Spleen (tissue), 11 donors: Measurements from ENCODE around the gene GABBR1. TPM values are rescaled to one million over a fixed set of nuclear protein-coding genes. Genes with fewer than 3 reads are reported as not detected.

Experiments
- DNase-seq: peaks from one replicate; pipeline ENCODE4 v3.0.0-alpha.2; 2020
- H3K27ac ChIP-seq, 8 donors: fragments of 200-600 bp; sonication (generic) in 7 of 8; 1 replicate in 4 of 8; 2 replicates in 4 of 8; pipeline versions ENCODE4 v1.5.0 to v1.8.0; 2016 to 2021; ENCODE audit warnings: inconsistent platforms in 4 of 8, mild to moderate bottlenecking in 4 of 8, moderate library complexity in 1 of 8
- H3K27me3 ChIP-seq, 7 donors: fragments of 200-600 bp; sonication (generic) in 6 of 7; replicated peaks in 1 of 7; 1 replicate in 4 of 7; 2 replicates in 3 of 7; pipeline versions ENCODE4 v1.5.0 to v1.8.0; 2016 to 2021; ENCODE audit warnings: inconsistent platforms in 3 of 7, mild to moderate bottlenecking in 1 of 7
- H3K36me3 ChIP-seq, 6 donors: fragments of 200-600 bp; sonication (generic) in 5 of 6; 1 replicate in 4 of 6; 2 replicates in 2 of 6; pipeline versions ENCODE4 v1.5.0 to v1.8.0; 2016 to 2021; ENCODE audit warnings: inconsistent platforms in 2 of 6
- H3K4me1 ChIP-seq, 6 donors: fragments of 200-600 bp; sonication (generic) in 5 of 6; 1 replicate in 3 of 6; 2 replicates in 3 of 6; pipeline versions ENCODE4 v1.5.0 to v1.8.0; 2016 to 2021; ENCODE audit warnings: inconsistent platforms in 3 of 6
- H3K4me3 ChIP-seq, 8 donors: fragments of 200-600 bp; sonication (generic) in 7 of 8; 1 replicate in 4 of 8; 2 replicates in 4 of 8; pipeline versions ENCODE4 v1.5.0 to v1.8.0; 2016 to 2021; ENCODE audit warnings: inconsistent platforms in 4 of 8, mild to moderate bottlenecking in 4 of 8, moderate library complexity in 2 of 8
- H3K9me3 ChIP-seq, 8 donors: fragments of 200-600 bp; sonication (generic) in 7 of 8; 1 replicate in 4 of 8; 2 replicates in 4 of 8; pipeline versions ENCODE4 v1.5.0 to v1.8.0; 2016 to 2021; ENCODE audit warnings: inconsistent platforms in 4 of 8
- CTCF ChIP-seq, 11 experiments: fragments of 200-600 bp in 7 of 11; fragments of 450-650 bp in 4 of 11; sonication (generic) in 4 of 11; IDR thresholded peaks in 8 of 11; conservative IDR thresholded peaks in 3 of 11; 1 replicate in 7 of 11; 2 replicates in 4 of 11; pipeline versions ENCODE4 v1.4.0 to v1.8.0; 2016 to 2021; ENCODE audit warnings: antibody characterized with exemption in 11 of 11, inconsistent platforms in 4 of 11, mild to moderate bottlenecking in 1 of 11
- POLR2A ChIP-seq, 3 donors: fragments of 450-650 bp; IDR thresholded peaks; one replicate each; pipeline ENCODE4 v1.5.1; 2017; ENCODE audit warnings: antibody characterized with exemption in 3 of 3, mild to moderate bottlenecking in 1 of 3
- POLR2AphosphoS5 ChIP-seq, 3 donors: sonication (generic); formaldehyde crosslinking; IDR thresholded peaks; one replicate each; pipeline ENCODE4 v1.5.1; 2017; ENCODE audit warnings: antibody characterized with exemption in 3 of 3
- WGBS, 5 donors: extraction: QIAGEN DNeasy Blood & Tissue Kit in 3 of 5; methylation state at CpG; one replicate each; pipeline versions ENCODE4 v1.1.5 to v1.1.7; 2013 to 2018; 5-methylcytosine and 5-hydroxymethylcytosine counted together
- intact Hi-C: fragments of 100-400 bp; cut with DNase I; formaldehyde crosslinking; loops from one replicate; pipeline ENCODE4 v1.15.0; 2023; ENCODE audit warnings: low total_unique reads
- polyA plus RNA-seq, 3 donors: library from polyadenylated mRNA; stranded (reverse); fragments of 200-250 nt; gene quantifications; one replicate each; pipeline ENCODE4 v1.2.1, GENCODE V29; 2013
- total RNA-seq, 7 donors: library from RNA; depleted of rRNA in 3 of 7; stranded (reverse); fragments of >200 nt in 3 of 7; fragmentation: NEBNext Ultra II Directional in 4 of 7; extraction: Animal tissue kit (Norgen Biotek cat#: 25700) in 4 of 7; gene quantifications; one replicate each; pipeline versions ENCODE4 v1.1.0 to v1.2.1, GENCODE V29; 2016 to 2021
- donor health status: healthy with polysubstance abuse.
- donor health status: DM: no; HTN: no; CAD: no; lungs with moderate emphysema.
- donor health status: DM: no; HTN: no; CAD: no.
- donor health status: Bipolar disorder and iron deficiency.
- donor health status: healthy.
- donor health status: DM: no; HTN: no; CAD: no.
- donor health status: DM: yes; HTN: yes; CAD: no.

GABBR1 gene
- total and polyA plus RNA-seq, 10 donors: 13.8 to 122 (median 62.4) TPM

- H3K4me1 ChIP-seq: peaks cover 9 to 58% (median 41%) of the 10 kb centered on the region in 6 donors
- 54 to 66% (median 61%) methylated on average over 7 of the region's 7 CpGs for WGBS, 5 donors
- no peak for DNase-seq
- H3K36me3 ChIP-seq: peaks cover 0 to 36% (median 18%) of the 10 kb centered on the region in 6 donors
- no peak overlapping the region for H3K4me3 ChIP-seq
- H3K9me3 ChIP-seq: no peaks in the 10 kb centered on the region
- H3K27ac ChIP-seq: peak overlapping the region in 4 of 8 donors; percentile 26 to 84 (median 60)
- TF ChIP-seq POLR2AphosphoS5 (IDR thresholded peaks at IDR 0.05): no peak
- TF ChIP-seq CTCF (IDR thresholded peaks at IDR 0.05 in 8 of 11, conservative IDR thresholded peaks at IDR 0.05 in 3 of 11): no peak
- TF ChIP-seq POLR2A (IDR thresholded peaks at IDR 0.05): no peak
- intact Hi-C loops: no loop called here
- peaks cover 0 to 22% (median 0%) of the 10 kb centered on the region in 7 donors for H3K27me3 ChIP-seq
Measured at GRCh38 chr6:29625337-29625930, 7.5 kb downstream of the GABBR1 start.

GRCh38 chr6:29624520-29624961 lies 8.4 kb downstream of the GABBR1 start:
- Histone ChIP-seq H3K27ac (peak overlapping the region in 4 of 8 donors; percentile 7 to 84 (median 60)), H3K4me3 (no peak overlapping the region), H3K27me3 (peaks cover 0 to 17% (median 0%) of the 10 kb centered on the region in 7 donors), H3K36me3 (peaks cover 0 to 45% (median 23%) of the 10 kb centered on the region in 6 donors), H3K9me3 (no peaks in the 10 kb centered on the region), H3K4me1 (peaks cover 9 to 55% (median 33%) of the 10 kb centered on the region in 6 donors)
- DNase-seq: no peak
- WGBS, 5 donors: 66 to 89% (median 75%) methylated on average over 3 of the region's 3 CpGs
- TF ChIP-seq POLR2A (IDR thresholded peaks at IDR 0.05) (no peak), CTCF (IDR thresholded peaks at IDR 0.05 in 8 of 11, conservative IDR thresholded peaks at IDR 0.05 in 3 of 11) (no peak), POLR2AphosphoS5 (IDR thresholded peaks at IDR 0.05) (no peak)
- intact Hi-C loops: no loop called here

- 78 to 87% (median 81%) methylated on average over 4 of the region's 4 CpGs for WGBS, 5 donors
- Histone ChIP-seq H3K36me3 (peaks cover 0 to 83% (median 31%) of the 10 kb centered on the region in 6 donors), H3K27ac (no peak overlapping the region), H3K4me1 (peaks cover 0 to 22% (median 7%) of the 10 kb centered on the region in 6 donors), H3K4me3 (no peak overlapping the region), H3K9me3 (no peaks in the 10 kb centered on the region), H3K27me3 (no peaks in the 10 kb centered on the region)
- DNase-seq: no peak
- intact Hi-C loops: no loop called here
- TF ChIP-seq POLR2A (IDR thresholded peaks at IDR 0.05): no peak
Measured at GRCh38 chr6:29620630-29621029, 12.4 kb downstream of the GABBR1 start.

- H3K4me3 ChIP-seq: no peak overlapping the region
- peaks cover 0 to 93% (median 31%) of the 10 kb centered on the region in 6 donors for H3K36me3 ChIP-seq
- TF ChIP-seq CTCF (IDR thresholded peaks at IDR 0.05 in 8 of 11, conservative IDR thresholded peaks at IDR 0.05 in 3 of 11) (no peak), POLR2AphosphoS5 (IDR thresholded peaks at IDR 0.05) (no peak), POLR2A (IDR thresholded peaks at IDR 0.05) (no peak)
- peaks cover 0 to 12% (median 3%) of the 10 kb centered on the region in 6 donors for H3K4me1 ChIP-seq
- no peaks in the 10 kb centered on the region for H3K27me3 ChIP-seq
- intact Hi-C loops: no loop called here
- H3K27ac ChIP-seq: no peak overlapping the region
- no peaks in the 10 kb centered on the region for H3K9me3 ChIP-seq
- 87 to 100% (median 90%) methylated on average over 1 of the region's 1 CpG for WGBS, 5 donors
- no peak for DNase-seq
Measured at GRCh38 chr6:29619578-29620160, 13.3 kb downstream of the GABBR1 start.
